Hematopoietic multipotent progenitor cell treated with erythropoietin and hydrocortisone succinate and interleukin-3 and kit ligand, for 6 days (in vitro differentiated cells): ENCODE measurements around the gene MGST2.

Source experiments
- DNase-seq: peaks from one replicate; pipeline ENCODE4 v3.0.0-alpha.2; 2015

Gene MGST2

GRCh38 chr4:139672732-139673131, 7.1 kb downstream of the MGST2 start:
- DNase-seq = no peak

GRCh38 chr4:139674875-139675550, 9.4 kb downstream of the MGST2 start:
- DNase-seq = peak; percentile 59

GRCh38 chr4:139675651-139676050, 10.0 kb downstream of the MGST2 start:
- no peak for DNase-seq

- DNase-seq = no peak
Measured at GRCh38 chr4:139676365-139676764, 10.7 kb downstream of the MGST2 start.

GRCh38 chr4:139676913-139677585, 11.4 kb downstream of the MGST2 start:
- DNase-seq = no peak

- no peak for DNase-seq
Measured at GRCh38 chr4:139682309-139682708, 16.7 kb downstream of the MGST2 start.

- DNase-seq = peak; percentile 52
Measured at GRCh38 chr4:139682741-139683151, 17.1 kb downstream of the MGST2 start.

- DNase-seq = no peak
Measured at GRCh38 chr4:139684351-139684750, 18.7 kb downstream of the MGST2 start.

- DNase-seq = peak; percentile 72
Measured at GRCh38 chr4:139685180-139685579, 19.6 kb downstream of the MGST2 start.

- DNase-seq = peak; percentile 60
Measured at GRCh38 chr4:139686130-139686529, 20.5 kb downstream of the MGST2 start.

- DNase-seq = no peak
Measured at GRCh38 chr4:139686988-139687387, 21.4 kb downstream of the MGST2 start.

GRCh38 chr4:139689093-139689722, 23.6 kb downstream of the MGST2 start:
- DNase-seq = no peak

- DNase-seq = no peak
Measured at GRCh38 chr4:139690419-139690818, 24.8 kb downstream of the MGST2 start.

GRCh38 chr4:139692309-139693012, 26.8 kb downstream of the MGST2 start:
- DNase-seq = peak; percentile 83

- no peak for DNase-seq
Measured at GRCh38 chr4:139694522-139695107, 29.0 kb downstream of the MGST2 start.

- no peak for DNase-seq
Measured at GRCh38 chr4:139696491-139696890, 30.9 kb downstream of the MGST2 start.

- DNase-seq = peak; percentile 49
Measured at GRCh38 chr4:139698167-139698925, 32.7 kb downstream of the MGST2 start.

GRCh38 chr4:139700568-139700967, 34.9 kb downstream of the MGST2 start:
- DNase-seq = no peak

GRCh38 chr4:139704915-139705485, 39.4 kb downstream of the MGST2 start:
- DNase-seq = peak; percentile 63

- no peak for DNase-seq
Measured at GRCh38 chr4:139709660-139710059, 44.0 kb downstream of the MGST2 start.

GRCh38 chr4:139710073-139710472, 44.5 kb downstream of the MGST2 start:
- DNase-seq = no peak

GRCh38 chr4:139711461-139711860, 45.8 kb downstream of the MGST2 start:
- DNase-seq = no peak
